HepG2 (cell line): ENCODE data around the gene RABIF.

Source experiments
- CTCF ChIP-seq: sonication (generic); formaldehyde crosslinking; IDR thresholded peaks from 2 replicates; pipeline ENCODE4 v1.5.0; 2020; ENCODE audit warnings: mild to moderate bottlenecking, missing genetic modification reagents, moderate library complexity
- ELK4 ChIP-seq: sonication (generic); formaldehyde crosslinking; IDR thresholded peaks from 2 replicates; pipeline ENCODE4 v1.9.0; 2021; ENCODE audit warnings: missing genetic modification reagents, borderline replicate concordance
- FOXM1 ChIP-seq: sonication (generic); formaldehyde crosslinking; IDR thresholded peaks from 2 replicates; pipeline ENCODE4 v1.5.0; 2020; ENCODE audit warnings: missing genetic modification reagents
- FOXP1 ChIP-seq, 2 experiments: fragments of 450-650 bp in 1 of 2; IDR thresholded peaks; 2 replicates each; pipeline ENCODE4 v1.6.1; 2017 to 2018; ENCODE audit warnings: antibody characterized with exemption in 1 of 2
- POLR2AphosphoS5 ChIP-seq: IDR thresholded peaks from 2 replicates; pipeline ENCODE4 v1.6.1; 2012; ENCODE audit warnings: low read depth, low read length
- REST ChIP-seq, 2 experiments: IDR thresholded peaks; 2 replicates each; pipeline ENCODE4 v1.6.1; 2011 to 2012; ENCODE audit warnings: low read length in 2 of 2, borderline replicate concordance in 1 of 2, low read depth in 1 of 2, mild to moderate bottlenecking in 1 of 2, moderate library complexity in 1 of 2
- TOE1 ChIP-seq: sonication (generic); formaldehyde crosslinking; IDR thresholded peaks from 2 replicates; pipeline ENCODE4 v1.4.0; 2020; ENCODE audit warnings: mild to moderate bottlenecking, missing genetic modification reagents
- ZBTB7A ChIP-seq: sonication (generic); formaldehyde crosslinking; IDR thresholded peaks from 2 replicates; pipeline ENCODE4 v1.8.0; 2022; ENCODE audit warnings: mild to moderate bottlenecking, missing genetic modification reagents
- ZNF207 ChIP-seq: fragments of 450-650 bp; IDR thresholded peaks from 2 replicates; pipeline ENCODE4 v1.6.1; 2016; ENCODE audit warnings: antibody characterized with exemption, borderline replicate concordance
- ZNF230 ChIP-seq: sonication (generic); formaldehyde crosslinking; IDR thresholded peaks from 2 replicates; pipeline ENCODE4 v1.4.0; 2020; ENCODE audit warnings: mild to moderate bottlenecking, missing genetic modification reagents
- ZNF333 ChIP-seq: sonication (generic); formaldehyde crosslinking; IDR thresholded peaks from 2 replicates; pipeline ENCODE4 v1.4.0; 2020; ENCODE audit warnings: mild to moderate bottlenecking, missing genetic modification reagents, borderline replicate concordance
- ZZZ3 ChIP-seq: sonication (generic); formaldehyde crosslinking; IDR thresholded peaks from 2 replicates; pipeline ENCODE4 v1.4.0; 2020; ENCODE audit warnings: missing genetic modification reagents, mild to moderate bottlenecking, borderline replicate concordance

- TF ChIP-seq TOE1 (CRISPR knock-in tag) (no peak), REST (IDR thresholded peaks at IDR 0.05; ENCODE audit: borderline replicate concordance in 1 of 2, low read depth in 1 of 2, low read length in 2 of 2) (no peak), ZNF333 (CRISPR knock-in tag) (no peak), POLR2AphosphoS5 (no peak), FOXM1 (CRISPR knock-in tag) (no peak), ZBTB7A (CRISPR knock-in tag) (no peak), ELK4 (no peak), ZNF207 (no peak), ZZZ3 (CRISPR knock-in tag) (no peak), ZNF230 (CRISPR knock-in tag) (no peak), FOXP1 (IDR thresholded peaks at IDR 0.05) (no peak), FOXP1 (CRISPR knock-in tag; IDR thresholded peaks at IDR 0.05) (no peak), CTCF (CRISPR knock-in tag) (no peak)
Observed at GRCh38 chr1:202923533-202923932, 34.6 kb upstream of the RABIF start.
